Measurements from ENCODE around the gene AHNAK2. TPM values are rescaled to one million over a fixed set of nuclear protein-coding genes. Genes with fewer than 3 reads are reported as not detected.

The AHNAK2 gene
- total and polyA plus RNA-seq, 2 of the 13 experiments (the other 11 are each of a cell fraction or from before 2014, with no cell fraction given) = 0.11 to 0.18 TPM

GRCh38 chr14:105021656-105022275 is 43.6 kb upstream of the AHNAK2 start (continued):
- peak; percentile 43; the same call in 1 of the 2 replicates for TF ChIP-seq TGIF2 (CRISPR knock-in tag; IDR thresholded peaks at IDR 0.05)
- TF ChIP-seq ZFP41 (CRISPR knock-in tag; IDR thresholded peaks at IDR 0.05; ENCODE audit: borderline replicate concordance) = no peak
- TF ChIP-seq IRF1 (CRISPR knock-in tag; IDR thresholded peaks at IDR 0.05; ENCODE audit: low read depth) = no peak
- 0 out of 2 replicates have a peak, but pooled peaks have one; percentile 1 for TF ChIP-seq ZSCAN20 (CRISPR knock-in tag; IDR thresholded peaks at IDR 0.05; ENCODE audit: borderline replicate concordance)
- no peak for TF ChIP-seq SIN3A (IDR thresholded peaks at IDR 0.05; ENCODE audit: borderline replicate concordance, low read depth, low read length)
- TF ChIP-seq ARID4A (CRISPR knock-in tag; IDR thresholded peaks at IDR 0.05; ENCODE audit: borderline replicate concordance) = no peak; the same call in 1 of the 2 replicates
- no peak for TF ChIP-seq KMT2A (CRISPR knock-in tag; IDR thresholded peaks at IDR 0.05)
- TF ChIP-seq NR0B2 (CRISPR knock-in tag; IDR thresholded peaks at IDR 0.05) = no peak
- TF ChIP-seq ZNF24 (IDR thresholded peaks at IDR 0.05) = no peak
- no peak for TF ChIP-seq ZNF652 (CRISPR knock-in tag; IDR thresholded peaks at IDR 0.05; ENCODE audit: borderline replicate concordance, low read depth)
- TF ChIP-seq ZGPAT (CRISPR knock-in tag; IDR thresholded peaks at IDR 0.05) = no peak
- no peak for TF ChIP-seq ZBTB3 (CRISPR knock-in tag; IDR thresholded peaks at IDR 0.05; ENCODE audit: borderline replicate concordance, low read depth)
- TF ChIP-seq ELF1 (CRISPR knock-in tag; IDR thresholded peaks at IDR 0.05) = no peak
- no peak for TF ChIP-seq ZNF414 (CRISPR knock-in tag; IDR thresholded peaks at IDR 0.05)
- no peak for TF ChIP-seq NFE2L2 (IDR thresholded peaks at IDR 0.05; ENCODE audit: low read length)
- TF ChIP-seq PHF5A (CRISPR knock-in tag; IDR thresholded peaks at IDR 0.05; ENCODE audit: low read depth, unreplicated experiment) = no peak
- no peak for TF ChIP-seq ZNF343 (CRISPR knock-in tag; IDR thresholded peaks at IDR 0.05)
- peak; percentile 66; the same call in 1 of the 2 replicates for TF ChIP-seq ZSCAN30 (CRISPR knock-in tag; IDR thresholded peaks at IDR 0.05)
- TF ChIP-seq HES4 (CRISPR knock-in tag; IDR thresholded peaks at IDR 0.05; ENCODE audit: borderline replicate concordance) = no peak
